Psoas muscle (tissue), 8 donors: ENCODE results near the gene GPRC5A. TPM values are rescaled to one million over a fixed set of nuclear protein-coding genes. Genes with fewer than 3 reads are reported as not detected.

Experiments
- ATAC-seq, 4 donors: fragments of 200-7000 bp; cut with Tn5 transposase; one replicate each; pipeline ENCODE4 v1.9.1; 2020; ENCODE audit warnings: moderate library complexity in 3 of 4, mild to moderate bottlenecking in 2 of 4
- DNase-seq, 2 donors: peaks; one replicate each; pipeline ENCODE4 v3.0.0-alpha.2; 2020
- H3K27ac ChIP-seq: fragments of 200-600 bp; one replicate; pipeline ENCODE4 v1.8.0; 2022
- H3K27me3 ChIP-seq, 3 donors: fragments of 200-600 bp in 1 of 3; one replicate each; pipeline versions ENCODE4 v1.6.1 to v1.8.0; 2013 to 2022; ENCODE audit warnings: low read length in 2 of 3, mild to moderate bottlenecking in 2 of 3, moderate library complexity in 1 of 3; ENCODE audit not compliant: insufficient read depth in 3 of 3
- H3K36me3 ChIP-seq, 2 donors: fragments of 200-600 bp in 1 of 2; one replicate each; pipeline versions ENCODE4 v1.6.1 to v1.8.0; 2013 to 2022; ENCODE audit warnings: low read depth in 1 of 2, mild to moderate bottlenecking in 1 of 2, moderate library complexity in 1 of 2; ENCODE audit not compliant: insufficient read depth in 1 of 2
- H3K4me1 ChIP-seq: fragments of 200-600 bp; one replicate; pipeline ENCODE4 v1.8.0; 2022
- H3K4me3 ChIP-seq: fragments of 200-600 bp; one replicate; pipeline ENCODE4 v1.8.0; 2022; ENCODE audit warnings: mild to moderate bottlenecking
- H3K9me3 ChIP-seq: fragments of 200-600 bp; one replicate; pipeline ENCODE4 v1.8.0; 2022
- CTCF ChIP-seq: fragments of 200-600 bp; IDR thresholded peaks from one replicate; pipeline ENCODE4 v1.8.0; 2022; ENCODE audit warnings: antibody characterized with exemption
- WGBS, 3 donors: extraction: QIAGEN DNeasy Blood & Tissue Kit; methylation state at CpG; one replicate each; pipeline versions ENCODE4 v1.1.6 to v1.1.7; 2013; 5-methylcytosine and 5-hydroxymethylcytosine counted together
- intact Hi-C, 2 donors: fragments of 100-400 bp; cut with DNase I; formaldehyde crosslinking; loops; one replicate each; pipeline versions ENCODE4 v1.11.0 to v1.14.2; 2022
- polyA plus RNA-seq, 3 donors: library from polyadenylated mRNA; stranded (reverse); fragments of 200-250 nt; gene quantifications; one replicate each; pipeline ENCODE4 v1.2.3, GENCODE V29; 2013
- total RNA-seq, 4 donors: library from RNA; stranded (reverse); fragmentation: NEBNext Ultra II Directional in 2 of 4; extraction: Animal tissue kit (Norgen Biotek cat#: 25700) in 2 of 4; gene quantifications; one replicate each; pipeline versions ENCODE4 v1.2.1 to v1.2.4, GENCODE V29; 2021 to 2023
- donor health status: healthy with polysubstance abuse.
- donor health status: DM: no; HTN: no; CAD: no; lungs with moderate emphysema.
- donor health status: Bipolar disorder and iron deficiency.
- donor health status: healthy.
- donor health status: DM: yes; HTN: yes; CAD: no.
- donor health status: DM: no; HTN: no; CAD: no.
- donor health status: DM: no; HTN: no; CAD: no.
- donor health status: DM: yes; HTN: yes; CAD: no.

The GPRC5A gene
- total and polyA plus RNA-seq, 7 donors, result 0.09 to 0.99 (median 0.28) TPM

GRCh38 chr12:12934556-12934955 is 43.2 kb downstream of the GPRC5A start:
- WGBS, 3 donors, result 42 to 45% (median 42%) methylated on average over 8 of the region's 8 CpGs
- TF ChIP-seq CTCF, result no peak
- intact Hi-C loops, result no loop called here

GRCh38 chr12:12936983-12937491 is 45.7 kb downstream of the GPRC5A start:
- no peak for TF ChIP-seq CTCF
- H3K27ac ChIP-seq, result no peak overlapping the region
- H3K4me1 ChIP-seq, result no peaks in the 10 kb centered on the region
- 84 to 91% (median 89%) methylated on average over 11 of the region's 11 CpGs for WGBS, 3 donors
- DNase-seq, result no peak
- H3K36me3 ChIP-seq, result no peaks in the 10 kb centered on the region
- no peak for ATAC-seq
- H3K4me3 ChIP-seq, result no peak overlapping the region
- H3K9me3 ChIP-seq, result no peaks in the 10 kb centered on the region
- no peaks in the 10 kb centered on the region for H3K27me3 ChIP-seq
- intact Hi-C loops, result no loop called here

More at GRCh38 chr12:12934556-12934955, 43.2 kb downstream of the GPRC5A start:
- H3K27ac ChIP-seq, result no peak overlapping the region
- DNase-seq, result no peak
- H3K36me3 ChIP-seq, result no peaks in the 10 kb centered on the region
- H3K27me3 ChIP-seq, result no peaks in the 10 kb centered on the region
- no peak for ATAC-seq
- H3K4me1 ChIP-seq, result no peaks in the 10 kb centered on the region
- no peaks in the 10 kb centered on the region for H3K9me3 ChIP-seq
- H3K4me3 ChIP-seq, result no peak overlapping the region

GRCh38 chr12:12938541-12938940 is 47.2 kb downstream of the GPRC5A start:
- no peak overlapping the region for H3K4me3 ChIP-seq
- WGBS, 3 donors, result 77 to 80% (median 78%) methylated on average over 5 of the region's 5 CpGs
- intact Hi-C loops, result no loop called here
- no peaks in the 10 kb centered on the region for H3K9me3 ChIP-seq
- no peak for DNase-seq
- ATAC-seq, result no peak
- no peaks in the 10 kb centered on the region for H3K4me1 ChIP-seq
- H3K27me3 ChIP-seq, result no peaks in the 10 kb centered on the region
- no peak for TF ChIP-seq CTCF
- no peaks in the 10 kb centered on the region for H3K36me3 ChIP-seq
- H3K27ac ChIP-seq, result no peak overlapping the region

- intact Hi-C loops, result no loop called here
- DNase-seq, result no peak
- TF ChIP-seq CTCF, result no peak
Observed at GRCh38 chr12:12939888-12940287, 48.5 kb downstream of the GPRC5A start.

More at GRCh38 chr12:12939888-12940287, 48.5 kb downstream of the GPRC5A start:
- H3K9me3 ChIP-seq, result no peaks in the 10 kb centered on the region
- no peak overlapping the region for H3K27ac ChIP-seq
- WGBS, 3 donors, result 64 to 74% (median 73%) methylated on average over 1 of the region's 1 CpG
- no peaks in the 10 kb centered on the region for H3K36me3 ChIP-seq
- H3K4me1 ChIP-seq, result no peaks in the 10 kb centered on the region
- no peak overlapping the region for H3K4me3 ChIP-seq
- H3K27me3 ChIP-seq, result peaks cover 0 to 3% (median 0%) of the 10 kb centered on the region in 3 donors
- no peak for ATAC-seq
